Measurements from ENCODE around the gene CHCHD3.
"Not testable (repeated sequence)": the region's sequence is repeated elsewhere in the genome, so short reads cannot be mapped to it uniquely, and the experiment has no call there.

CHCHD3 gene

GRCh38 chr7:132897093-132897687, 184.7 kb downstream of the CHCHD3 start:
- DNase-seq: no peak

- DNase-seq: no peak
Observed at GRCh38 chr7:132895231-132895630, 186.7 kb downstream of the CHCHD3 start.

- DNase-seq: no peak
Observed at GRCh38 chr7:132893560-132893959, 188.3 kb downstream of the CHCHD3 start.

GRCh38 chr7:132892744-132893143, 189.1 kb downstream of the CHCHD3 start:
- not testable (repeated sequence) for DNase-seq

GRCh38 chr7:132891554-132891953, 190.3 kb downstream of the CHCHD3 start:
- DNase-seq: no peak

- DNase-seq: peak; percentile 21
Observed at GRCh38 chr7:132882714-132883428, 199.0 kb downstream of the CHCHD3 start.

- DNase-seq: no peak
Observed at GRCh38 chr7:132881317-132881716, 200.6 kb downstream of the CHCHD3 start.

GRCh38 chr7:132879579-132879978, 202.3 kb downstream of the CHCHD3 start:
- no peak for DNase-seq

- DNase-seq: no peak
Observed at GRCh38 chr7:132878204-132878919, 203.5 kb downstream of the CHCHD3 start.

- no peak for DNase-seq
Observed at GRCh38 chr7:132877573-132877972, 204.3 kb downstream of the CHCHD3 start.

GRCh38 chr7:132876576-132876975, 205.3 kb downstream of the CHCHD3 start:
- DNase-seq: no peak

- DNase-seq: no peak
Observed at GRCh38 chr7:132872034-132872433, 209.9 kb downstream of the CHCHD3 start.

- no peak for DNase-seq
Observed at GRCh38 chr7:132871419-132871818, 210.5 kb downstream of the CHCHD3 start.

- no peak for DNase-seq
Observed at GRCh38 chr7:132869166-132869861, 212.6 kb downstream of the CHCHD3 start.

GRCh38 chr7:132866551-132866950, 215.3 kb downstream of the CHCHD3 start:
- no peak for DNase-seq

- DNase-seq: no peak
Observed at GRCh38 chr7:132866144-132866531, 215.8 kb downstream of the CHCHD3 start.

- DNase-seq: no peak
Observed at GRCh38 chr7:132865366-132866143, 216.3 kb downstream of the CHCHD3 start.

GRCh38 chr7:132861940-132862554, 219.8 kb downstream of the CHCHD3 start:
- DNase-seq: no peak

GRCh38 chr7:132861424-132861823, 220.5 kb downstream of the CHCHD3 start:
- no peak for DNase-seq

- no peak for DNase-seq
Observed at GRCh38 chr7:132859199-132859598, 222.7 kb downstream of the CHCHD3 start.

GRCh38 chr7:132858760-132859159, 223.1 kb downstream of the CHCHD3 start:
- no peak for DNase-seq

- DNase-seq: no peak
Observed at GRCh38 chr7:132858251-132858650, 223.6 kb downstream of the CHCHD3 start.

Measured in CD4-positive, alpha-beta T cell treated with Interleukin-15 for 1 hour (primary cell).